Fibroblast of peridontal ligament (primary cell): ENCODE data around the gene DENND4C.
"Not testable (repeated sequence)": the region's sequence is repeated elsewhere in the genome, so short reads cannot be mapped to it uniquely, and the experiment has no call there.

Experiments used
- DNase-seq: peaks from one replicate; pipeline ENCODE4 v3.0.0-alpha.2; 2010; ENCODE audit errors: extremely low read depth

Gene DENND4C

GRCh38 chr9:19410195-19410503, 179.7 kb downstream of the DENND4C start:
- no peak for DNase-seq

DNA sequence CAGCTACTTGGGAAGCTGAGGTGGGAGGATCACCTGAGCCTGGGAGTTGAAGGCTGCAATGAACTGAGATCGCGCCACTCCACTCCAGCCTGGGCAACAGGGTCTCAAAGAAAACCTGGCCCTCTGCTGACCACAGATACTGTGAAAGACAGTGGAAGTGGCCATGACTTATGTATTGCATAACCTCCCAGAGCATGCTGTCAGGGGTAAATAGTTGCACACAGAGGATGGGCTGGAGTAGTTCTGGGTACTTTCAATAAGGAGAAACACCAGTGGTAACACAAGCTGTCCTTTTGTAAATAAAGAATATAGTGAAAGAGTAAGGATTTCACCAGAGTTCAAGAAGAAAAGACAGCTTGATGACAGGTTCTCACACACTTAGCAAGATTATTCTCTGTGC, 180.1 kb downstream of the DENND4C start:
- no peak for DNase-seq

- no peak for DNase-seq
Measured at GRCh38 chr9:19411316-19411715, 180.8 kb downstream of the DENND4C start.

DNA sequence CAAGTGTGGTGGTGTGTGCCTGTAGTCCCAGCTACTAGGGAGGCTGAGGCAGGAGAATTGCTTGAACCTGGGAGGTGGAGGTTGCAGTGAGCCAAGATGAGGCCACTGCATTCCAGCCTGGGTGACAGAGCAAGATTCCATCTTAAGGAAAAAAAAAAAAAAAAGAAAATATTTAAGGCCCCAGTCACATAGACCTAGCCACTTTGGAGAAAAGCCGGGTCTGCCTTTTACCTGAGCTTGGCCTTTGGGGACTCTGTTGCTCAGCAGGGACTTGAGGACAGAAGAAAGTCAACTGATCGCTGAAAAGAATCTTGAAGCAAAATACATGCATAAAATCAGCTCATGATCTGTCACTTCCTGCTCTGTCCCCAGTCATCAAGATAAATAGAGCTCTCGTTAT, 183.0 kb downstream of the DENND4C start:
- DNase-seq: not testable (repeated sequence)

GRCh38 chr9:19416143-19416542, 185.7 kb downstream of the DENND4C start:
- peak; percentile 55 for DNase-seq

GRCh38 chr9:19420877-19421276, 190.4 kb downstream of the DENND4C start:
- no peak for DNase-seq
